Measurements from ENCODE around the gene CCNB3. TPM values are rescaled to one million over a fixed set of nuclear protein-coding genes. Genes with fewer than 3 reads are reported as not detected.

Gene CCNB3
- total and polyA plus RNA-seq, 2 of the 4 experiments (the other 2 are of a cell fraction), result 0.09 to 0.18 TPM

GRCh38 chrX:50281253-50281652, 76.7 kb downstream of the CCNB3 start:
- H3K14ac ChIP-seq (replicated peaks; ENCODE audit: low read depth, low read length), result no peak overlapping the region
- H3K4me2 ChIP-seq (ENCODE audit: low read depth, low read length), result no peak overlapping the region
- H3K9ac ChIP-seq (ENCODE audit: low read depth, low read length), result no peak overlapping the region
- no peak overlapping the region for H3K23ac ChIP-seq (ENCODE audit: low read depth, low read length)
- no peak overlapping the region for H2BK15ac ChIP-seq (ENCODE audit: low read depth, low read length)
- TF ChIP-seq, protein P1, sequence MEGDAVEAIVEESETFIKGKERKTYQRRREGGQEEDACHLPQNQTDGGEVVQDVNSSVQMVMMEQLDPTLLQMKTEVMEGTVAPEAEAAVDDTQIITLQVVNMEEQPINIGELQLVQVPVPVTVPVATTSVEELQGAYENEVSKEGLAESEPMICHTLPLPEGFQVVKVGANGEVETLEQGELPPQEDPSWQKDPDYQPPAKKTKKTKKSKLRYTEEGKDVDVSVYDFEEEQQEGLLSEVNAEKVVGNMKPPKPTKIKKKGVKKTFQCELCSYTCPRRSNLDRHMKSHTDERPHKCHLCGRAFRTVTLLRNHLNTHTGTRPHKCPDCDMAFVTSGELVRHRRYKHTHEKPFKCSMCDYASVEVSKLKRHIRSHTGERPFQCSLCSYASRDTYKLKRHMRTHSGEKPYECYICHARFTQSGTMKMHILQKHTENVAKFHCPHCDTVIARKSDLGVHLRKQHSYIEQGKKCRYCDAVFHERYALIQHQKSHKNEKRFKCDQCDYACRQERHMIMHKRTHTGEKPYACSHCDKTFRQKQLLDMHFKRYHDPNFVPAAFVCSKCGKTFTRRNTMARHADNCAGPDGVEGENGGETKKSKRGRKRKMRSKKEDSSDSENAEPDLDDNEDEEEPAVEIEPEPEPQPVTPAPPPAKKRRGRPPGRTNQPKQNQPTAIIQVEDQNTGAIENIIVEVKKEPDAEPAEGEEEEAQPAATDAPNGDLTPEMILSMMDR (conservative IDR thresholded peaks at IDR 0.05; ENCODE audit: low read depth, low read length), result no peak
- TF ChIP-seq, protein P2, sequence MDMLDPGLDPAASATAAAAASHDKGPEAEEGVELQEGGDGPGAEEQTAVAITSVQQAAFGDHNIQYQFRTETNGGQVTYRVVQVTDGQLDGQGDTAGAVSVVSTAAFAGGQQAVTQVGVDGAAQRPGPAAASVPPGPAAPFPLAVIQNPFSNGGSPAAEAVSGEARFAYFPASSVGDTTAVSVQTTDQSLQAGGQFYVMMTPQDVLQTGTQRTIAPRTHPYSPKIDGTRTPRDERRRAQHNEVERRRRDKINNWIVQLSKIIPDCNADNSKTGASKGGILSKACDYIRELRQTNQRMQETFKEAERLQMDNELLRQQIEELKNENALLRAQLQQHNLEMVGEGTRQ (IDR thresholded peaks at IDR 0.05; ENCODE audit: low read depth, low read length), result no peak
- no peak for TF ChIP-seq POLR2A (IDR thresholded peaks at IDR 0.05; ENCODE audit: low read depth, low read length)
- TF ChIP-seq MXI1 (IDR thresholded peaks at IDR 0.05; ENCODE audit: borderline replicate concordance, low read depth, low read length), result no peak
- no peak for TF ChIP-seq MAZ (IDR thresholded peaks at IDR 0.05; ENCODE audit: borderline replicate concordance, low read depth, low read length)
- no peak for TF ChIP-seq ELK1 (IDR thresholded peaks at IDR 0.05; ENCODE audit: borderline replicate concordance, low read depth, low read length)
- no peak for TF ChIP-seq SMC3 (IDR thresholded peaks at IDR 0.05; ENCODE audit: low read depth, low read length)
- TF ChIP-seq CHD1 (IDR thresholded peaks at IDR 0.05; ENCODE audit: low read depth, low read length), result no peak
- no peak for TF ChIP-seq CEBPB (IDR thresholded peaks at IDR 0.05; ENCODE audit: low read depth, low read length)
- no peak for TF ChIP-seq RCOR1 (IDR thresholded peaks at IDR 0.05; ENCODE audit: insufficient replicate concordance, low read length)
- no peak for TF ChIP-seq FOS (IDR thresholded peaks at IDR 0.05; ENCODE audit: low read depth, low read length)
- TF ChIP-seq NFE2L2 (IDR thresholded peaks at IDR 0.05; ENCODE audit: low read depth, low read length), result no peak
- TF ChIP-seq RAD21 (IDR thresholded peaks at IDR 0.05; ENCODE audit: low read length), result no peak
- TF ChIP-seq RFX5 (IDR thresholded peaks at IDR 0.05; ENCODE audit: low read depth, low read length), result no peak
- TF ChIP-seq MAFK (IDR thresholded peaks at IDR 0.05; ENCODE audit: low read depth, low read length), result no peak
- no peak for TF ChIP-seq BHLHE40 (IDR thresholded peaks at IDR 0.05; ENCODE audit: low read depth, low read length)
- no peak overlapping the region for H3K4ac ChIP-seq (ENCODE audit: low read depth, low read length)
- no peak overlapping the region for H4K91ac ChIP-seq (ENCODE audit: insufficient read depth, low read depth, low read length)
- H4K5ac ChIP-seq (ENCODE audit: low read depth, low read length), result no peak overlapping the region
- 50% methylated on average over 1 of the region's 19 CpGs; no CpG with 5 or more reads in 1 of the 2 experiments for WGBS, 2 experiments (ENCODE audit: extremely low coverage in 2 of 2, insufficient read length in 1 of 2)
- H4K20me1 ChIP-seq (ENCODE audit: insufficient read depth, low read length), result no peaks in the 10 kb centered on the region
- ATAC-seq (ENCODE audit: low read depth) (no peak), DNase-seq (no peak)
- no peak overlapping the region for H3K18ac ChIP-seq (ENCODE audit: low read depth, low read length)
- no peak overlapping the region for H3K27ac ChIP-seq (ENCODE audit: insufficient read depth, low read length)
- no peak overlapping the region for H4K8ac ChIP-seq (ENCODE audit: low read depth in 2 of 2, low read length in 2 of 2)
- H3K4me1 ChIP-seq (ENCODE audit: control insufficient read depth, insufficient read depth, low read length), result no peaks in the 10 kb centered on the region
- no peak overlapping the region for H2AK5ac ChIP-seq (ENCODE audit: low read depth, low read length)
- H3K4me3 ChIP-seq (ENCODE audit: insufficient read depth, low read depth, low read length), result no peak overlapping the region
- ChIA-PET CTCF (no interaction called here), POLR2A (ENCODE audit: unreplicated experiment) (no interaction called here)
- peaks cover 2% of the 10 kb centered on the region; the same call in 1 of the 2 replicates for H3K9me3 ChIP-seq (ENCODE audit: control insufficient read depth, insufficient read depth, low read length)
- H2BK120ac ChIP-seq (ENCODE audit: low read depth, low read length), result no peak overlapping the region
- H3K56ac ChIP-seq (ENCODE audit: extremely low read depth, insufficient read depth, low read length), result no peak overlapping the region
- in situ Hi-C loops (cut with MboI; ENCODE audit: low sequenced_read_pairs), result no loop called here
- intact Hi-C loops (cut with micrococcal nuclease), result no loop called here
- no peaks in the 10 kb centered on the region for H3K36me3 ChIP-seq (ENCODE audit: control insufficient read depth, insufficient read depth, low read length)
- no peaks in the 10 kb centered on the region for H3K79me1 ChIP-seq (ENCODE audit: low read depth in 1 of 2, low read length in 2 of 2)
- no peak overlapping the region for H2AFZ ChIP-seq (replicated peaks; ENCODE audit: low read length, poor library complexity)
- no TSS peak for BruUV-seq (replicated peaks)
- no peaks in the 10 kb centered on the region for H3K9me1 ChIP-seq (ENCODE audit: insufficient read depth, low read length)
- H2AK9ac ChIP-seq (replicated peaks; ENCODE audit: low read depth, low read length, poor library complexity), result no peak overlapping the region
- no peak overlapping the region for H2BK20ac ChIP-seq (ENCODE audit: low read depth, low read length)
- H3K27me3 ChIP-seq (ENCODE audit: control insufficient read depth, insufficient read depth, low read length), result peaks cover 4% of the 10 kb centered on the region; the same call in 1 of the 2 replicates
- dilution Hi-C loops (cut with HindIII; ENCODE audit: low sequenced_read_pairs, unreplicated experiment), result no loop called here
- no peak overlapping the region for H2BK5ac ChIP-seq (ENCODE audit: low read depth, low read length, poor library complexity, severe bottlenecking)
